ENCODE data around the gene SLA2.
A peak's percentile ranks its signal among the peaks of the same experiment; 100 is the strongest.
"Not testable (repeated sequence)": the region's sequence is repeated elsewhere in the genome, so short reads cannot be mapped to it uniquely, and the experiment has no call there.

The SLA2 gene, protein sequence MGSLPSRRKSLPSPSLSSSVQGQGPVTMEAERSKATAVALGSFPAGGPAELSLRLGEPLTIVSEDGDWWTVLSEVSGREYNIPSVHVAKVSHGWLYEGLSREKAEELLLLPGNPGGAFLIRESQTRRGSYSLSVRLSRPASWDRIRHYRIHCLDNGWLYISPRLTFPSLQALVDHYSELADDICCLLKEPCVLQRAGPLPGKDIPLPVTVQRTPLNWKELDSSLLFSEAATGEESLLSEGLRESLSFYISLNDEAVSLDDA

DNA sequence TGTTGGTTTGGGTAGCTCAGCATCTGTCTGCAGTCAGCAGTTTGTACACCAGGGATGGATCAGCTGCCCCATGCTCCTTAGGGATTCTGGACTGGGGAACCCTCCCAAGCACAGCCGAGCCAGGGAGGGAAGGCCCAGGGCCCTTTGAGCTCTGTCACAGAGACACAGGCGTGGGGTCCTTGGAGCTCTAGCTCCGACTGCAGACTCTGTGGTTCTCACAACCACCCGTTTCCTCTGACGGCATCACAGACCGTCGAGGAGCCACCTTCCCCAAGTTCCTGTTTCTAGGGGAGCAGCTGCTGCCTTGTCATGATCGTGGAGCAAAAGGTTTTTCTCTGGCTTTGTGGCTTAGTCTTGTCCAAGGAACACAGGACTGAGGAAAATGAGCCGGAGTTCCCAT lies at the start of gene SLA2:
SLA2 (minus strand) TSS at position 199 of the 400 bp plus-strand sequence. CDS start 4,861 bp downstream, outside the sequence.
- peak; percentile 72 for DNase-seq

DNA sequence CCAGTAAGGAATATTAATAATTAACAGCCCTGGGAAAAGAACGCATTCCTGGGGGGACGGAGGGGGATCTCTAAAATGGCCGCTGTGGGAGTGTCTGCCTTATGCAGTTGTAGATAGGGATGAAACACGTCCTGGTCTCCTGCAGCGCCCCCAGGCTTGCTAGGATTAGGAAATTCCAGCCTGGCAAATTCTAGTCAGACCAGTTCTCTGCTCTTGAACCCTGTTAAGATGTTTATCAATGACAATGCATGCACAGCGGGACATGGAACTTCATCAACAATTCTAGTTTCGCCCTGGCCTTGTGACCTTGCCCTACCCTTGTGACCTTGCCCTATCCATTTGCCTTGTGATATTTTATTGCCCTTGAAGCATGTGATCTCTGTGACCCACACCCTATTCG lies 49.5 kb upstream of the SLA2 start:
- not testable (repeated sequence) for DNase-seq

DNA sequence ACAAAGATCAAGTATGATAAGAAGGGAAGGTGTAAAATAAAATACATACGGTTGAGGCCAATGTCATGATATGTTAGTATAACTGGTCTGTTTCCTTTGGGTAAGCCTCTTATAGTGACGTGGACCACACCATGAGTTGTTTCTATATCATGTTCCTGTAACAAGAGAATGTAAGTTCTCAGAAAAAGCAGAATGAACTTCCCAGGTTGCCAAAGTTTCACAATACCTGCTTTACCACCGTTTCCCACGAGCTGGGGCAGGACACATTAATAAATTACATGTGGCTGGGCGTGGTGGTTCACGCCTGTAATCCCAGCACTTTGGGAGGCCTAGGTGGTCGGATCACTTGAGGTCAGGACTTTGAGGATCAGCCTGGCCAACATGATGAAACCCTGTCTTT lies 42.6 kb upstream of the SLA2 start:
- no peak for DNase-seq

DNA sequence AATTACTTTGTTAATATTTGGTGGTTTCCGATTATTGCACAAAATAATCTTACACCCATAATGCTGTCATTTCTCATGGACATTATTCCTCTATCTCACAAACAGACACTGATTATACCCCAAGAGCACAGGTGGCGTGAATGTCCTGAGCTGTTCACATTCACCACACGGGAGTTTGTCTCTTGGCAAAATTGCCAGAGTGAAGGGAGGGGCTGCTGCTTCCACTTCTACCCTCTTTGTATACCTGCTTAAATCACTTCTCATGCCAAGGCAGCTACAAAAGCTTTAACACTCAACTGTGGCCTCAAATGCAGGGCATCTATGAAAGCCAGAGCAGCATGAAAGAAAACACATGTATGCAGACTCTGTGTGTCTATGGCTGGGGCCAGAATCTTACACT lies 41.9 kb upstream of the SLA2 start:
- DNase-seq, result no peak

DNA sequence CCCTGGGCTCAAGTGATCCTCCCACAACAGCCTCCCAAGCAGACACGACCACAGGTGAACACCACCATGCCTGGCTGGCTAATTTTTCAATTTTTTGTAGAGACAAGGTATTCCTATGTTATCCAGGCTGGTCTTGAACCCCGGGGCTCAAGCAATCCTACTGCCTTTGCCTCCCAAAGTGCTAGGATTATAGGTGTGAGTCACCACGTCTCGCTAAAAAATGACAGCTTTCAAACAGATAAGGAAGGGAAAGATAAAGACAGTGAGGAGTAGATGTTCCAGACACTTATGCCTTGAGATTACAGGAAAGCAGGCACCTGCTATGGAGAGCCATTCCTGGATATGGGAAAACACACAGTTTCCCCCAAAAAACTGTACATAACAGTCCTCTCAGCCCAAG lies 40.9 kb upstream of the SLA2 start:
- no peak for DNase-seq

DNA sequence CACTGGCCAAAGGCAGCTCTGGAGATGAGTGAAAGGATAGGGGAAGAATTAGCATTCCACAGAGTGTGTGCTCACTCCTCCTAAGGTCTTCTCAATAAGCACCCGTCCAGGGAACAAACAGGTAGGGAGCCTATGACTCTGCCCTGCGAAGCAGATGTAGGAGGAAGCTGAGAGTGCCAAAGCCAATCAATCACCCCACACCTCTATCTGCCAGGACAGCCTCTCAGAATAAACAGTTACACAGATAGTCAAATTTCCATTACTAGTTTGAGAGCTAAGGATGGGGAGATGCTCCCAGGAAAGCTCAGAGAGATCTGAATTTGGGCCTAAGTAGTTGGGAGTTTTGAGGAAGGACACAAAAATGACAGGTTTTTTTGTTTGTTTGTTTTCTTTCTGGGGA lies 40.5 kb upstream of the SLA2 start:
- no peak for DNase-seq

DNA sequence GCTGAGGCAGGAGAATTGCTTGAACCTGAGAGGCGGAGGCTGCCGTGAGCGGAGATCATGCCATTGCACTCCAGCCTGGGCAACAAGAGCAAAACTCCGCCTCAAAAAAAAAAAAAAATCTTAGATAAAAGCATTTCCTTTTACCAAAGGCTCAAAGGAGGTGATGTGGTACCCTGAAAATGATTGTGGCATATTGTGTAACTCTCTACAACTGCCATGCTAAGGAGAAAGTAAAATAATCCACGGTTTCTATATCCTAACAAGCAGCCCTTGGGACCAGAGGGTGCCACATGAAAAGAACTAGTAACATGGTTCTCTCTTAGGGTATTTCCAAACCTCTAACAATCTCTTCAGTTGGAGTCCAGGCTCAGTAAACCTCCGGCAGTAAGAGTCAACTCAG lies 38.8 kb upstream of the SLA2 start:
- no peak for DNase-seq

DNA sequence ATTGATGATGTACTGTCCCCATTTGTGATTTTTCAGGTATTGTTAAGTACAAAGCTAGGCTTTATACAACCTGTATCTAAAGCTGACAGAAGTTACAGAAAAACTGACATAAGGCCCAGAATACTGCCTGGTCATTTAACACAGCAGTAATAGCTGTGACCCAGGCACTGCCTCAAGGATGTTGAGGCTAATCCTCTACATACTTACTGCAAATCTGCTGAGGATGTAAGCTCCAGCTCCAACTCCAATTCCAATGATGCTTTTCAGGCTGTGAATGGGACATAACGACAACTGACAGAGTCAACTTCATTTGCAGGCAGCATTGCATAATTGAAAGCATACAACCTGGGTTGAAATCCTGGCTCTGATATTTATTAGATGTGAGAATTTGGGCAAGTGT lies 36.3 kb upstream of the SLA2 start:
- DNase-seq, result no peak

DNA sequence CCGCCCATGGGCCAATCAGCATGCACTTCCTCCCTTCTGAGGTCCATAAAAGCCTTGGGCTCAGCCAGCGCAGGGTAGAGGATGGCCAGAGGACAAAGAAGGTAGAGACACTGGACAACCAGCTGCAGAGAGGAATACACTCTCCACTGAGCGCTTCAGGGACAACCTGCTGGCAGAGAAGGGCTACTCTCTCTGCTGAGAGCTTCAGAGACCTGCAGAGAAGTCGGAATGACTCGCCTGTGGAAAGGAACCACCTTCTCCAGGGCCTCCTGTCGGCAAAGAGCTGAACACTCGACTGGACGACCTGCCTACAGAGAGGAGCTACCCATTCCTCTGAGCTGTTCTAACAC lies 31.4 kb upstream of the SLA2 start:
- no peak for DNase-seq

DNA sequence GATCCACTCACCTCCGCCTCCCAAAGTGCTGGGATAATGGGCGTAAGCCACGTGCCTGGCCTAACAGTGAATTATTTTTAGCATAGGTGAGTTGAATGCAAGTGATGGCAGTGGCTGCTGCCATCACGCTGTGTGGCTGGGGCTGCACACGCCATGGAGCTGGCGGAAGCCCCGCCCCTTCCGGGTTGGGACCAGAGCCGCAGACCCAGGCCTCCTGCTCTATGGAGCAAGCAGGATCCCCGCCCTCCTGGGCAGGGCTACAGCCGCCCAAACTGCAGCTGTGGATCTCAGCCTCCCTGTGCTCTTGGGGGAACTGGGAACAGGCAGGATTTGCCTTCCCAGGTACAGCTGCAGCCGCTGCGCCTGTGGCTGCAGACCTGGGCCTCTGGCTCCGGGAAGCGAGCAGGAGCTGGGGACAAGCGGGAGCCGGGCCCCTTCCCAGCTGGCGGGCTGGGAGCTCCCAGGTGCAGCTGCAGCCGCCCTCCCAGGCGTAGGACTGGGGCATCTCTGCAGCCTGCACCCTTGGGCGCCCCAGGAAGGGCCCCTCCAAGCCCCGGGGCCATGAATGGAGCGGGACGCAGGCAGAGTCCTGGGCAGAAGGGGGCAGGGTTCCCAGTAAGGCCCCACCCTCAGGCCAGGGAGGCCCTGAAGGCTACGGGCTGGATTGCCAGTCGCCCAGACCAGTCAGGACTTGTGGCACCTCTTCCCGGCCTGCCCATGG lies 30.9 kb upstream of the SLA2 start:
- no peak for DNase-seq

DNA sequence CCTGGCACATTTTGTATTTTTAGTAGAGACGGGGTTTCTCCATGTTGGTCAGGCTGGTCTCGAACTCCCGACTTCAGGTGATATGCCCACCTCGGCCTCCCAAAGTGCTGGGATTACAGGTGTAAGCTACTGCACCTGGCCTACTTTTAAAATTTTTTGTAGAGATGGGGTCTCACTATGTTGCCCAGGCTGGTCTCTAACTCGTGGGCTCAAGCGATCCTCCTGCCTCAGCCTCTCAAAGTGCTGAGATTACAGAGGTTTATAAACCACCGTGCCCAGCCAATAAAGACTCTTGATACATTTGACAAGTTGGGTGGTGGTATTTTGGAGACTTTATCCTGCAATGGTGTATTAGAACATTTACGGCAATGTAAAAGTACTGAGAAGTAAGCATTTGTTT lies 29.5 kb upstream of the SLA2 start:
- not testable (repeated sequence) for DNase-seq

DNA sequence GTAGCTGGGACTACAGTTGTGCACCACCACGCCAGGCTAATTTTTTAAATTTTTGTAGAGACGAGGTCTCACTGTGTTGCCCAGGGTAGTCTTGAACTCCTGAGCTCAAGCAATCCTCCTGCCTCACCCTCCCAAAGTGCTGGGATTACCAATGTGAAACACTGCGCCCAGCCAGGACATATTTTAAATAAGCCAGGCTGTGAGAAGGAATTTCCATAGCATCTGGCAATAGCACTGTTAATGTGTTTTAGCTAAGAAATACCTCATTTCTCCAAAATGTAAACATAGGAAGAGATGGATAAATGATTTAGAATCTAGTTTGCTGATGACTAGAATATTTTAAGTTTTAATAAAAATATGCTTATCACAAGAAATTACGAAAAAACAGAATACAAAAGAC lies 27.0 kb upstream of the SLA2 start:
- DNase-seq, result no peak

DNA sequence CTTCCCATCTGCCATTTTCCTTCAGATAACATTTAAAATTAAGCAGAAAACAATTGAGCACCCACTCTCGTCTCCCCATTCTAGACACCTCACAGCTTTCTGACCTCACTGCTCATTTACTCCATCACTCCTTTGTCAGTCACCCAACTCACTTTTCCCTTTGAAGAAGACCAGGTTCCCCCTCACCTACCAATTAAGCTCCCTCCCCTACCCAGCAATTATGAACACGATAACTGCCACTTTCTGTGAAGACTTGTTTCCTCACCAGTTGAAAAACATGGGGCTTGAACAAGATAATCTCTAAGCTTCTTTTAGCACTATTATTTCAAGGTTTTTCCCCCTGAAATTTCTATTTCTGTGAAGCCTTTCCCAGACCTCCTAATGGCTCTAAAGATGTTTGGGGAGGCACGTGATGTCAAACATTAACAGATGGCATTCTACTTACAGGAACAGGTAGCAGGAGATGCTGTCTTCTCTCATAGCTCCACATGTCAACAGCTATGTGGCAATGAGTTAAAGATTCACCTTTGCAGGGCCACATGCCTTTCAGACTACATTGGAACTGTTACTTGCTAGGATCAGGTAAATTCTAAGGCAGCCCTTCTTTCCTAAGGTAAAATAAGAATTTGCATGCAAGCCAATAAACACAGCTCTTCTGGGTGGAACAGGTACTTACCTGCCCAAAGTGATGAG lies 24.8 kb upstream of the SLA2 start:
- DNase-seq, result no peak

DNA sequence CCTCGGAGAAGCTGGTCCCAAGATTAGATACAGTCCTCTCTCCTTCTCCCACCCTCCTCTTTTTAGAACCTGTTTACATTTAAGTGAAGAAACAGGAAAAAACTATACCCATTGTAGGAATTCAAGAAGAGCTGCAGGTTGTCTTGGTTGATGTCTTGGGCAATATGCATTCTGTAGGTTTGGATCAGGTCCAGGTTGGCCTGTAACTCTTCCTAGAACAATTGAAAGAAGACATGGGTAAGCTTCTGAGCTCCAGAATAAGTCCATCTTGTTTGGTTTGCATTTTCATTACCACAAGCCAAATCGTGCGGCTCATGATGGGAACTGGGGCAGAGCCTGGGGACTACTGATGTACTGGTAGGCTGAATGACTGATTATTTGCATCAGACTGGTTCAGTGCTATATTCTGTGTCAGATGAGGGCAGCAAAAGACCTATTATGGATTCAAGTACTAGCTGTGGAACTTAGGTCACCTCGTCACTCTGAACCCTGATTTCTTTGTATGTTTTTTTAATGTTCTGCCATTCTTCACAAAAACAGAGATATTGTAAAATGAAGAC lies 20.3 kb upstream of the SLA2 start:
- peak; percentile 23 for DNase-seq

DNA sequence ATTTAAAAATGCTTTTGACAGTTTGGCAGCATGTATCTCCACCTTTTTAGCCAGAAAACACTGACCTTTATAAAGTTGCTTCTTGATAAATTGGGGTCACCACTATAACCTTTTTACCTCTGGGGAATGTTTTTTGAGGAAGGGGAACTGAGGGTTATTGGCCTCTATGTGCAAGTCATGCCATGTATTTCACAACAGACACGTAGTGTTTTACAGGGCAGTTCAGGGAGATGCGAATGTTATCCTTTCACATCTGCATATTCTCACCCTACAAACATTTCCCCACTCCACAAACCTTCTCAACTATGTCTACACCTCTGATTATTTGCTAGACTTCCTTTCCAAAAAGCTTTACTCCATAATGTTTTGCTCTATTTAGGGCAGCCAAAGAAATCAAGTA lies 17.0 kb upstream of the SLA2 start:
- DNase-seq, result no peak

DNA sequence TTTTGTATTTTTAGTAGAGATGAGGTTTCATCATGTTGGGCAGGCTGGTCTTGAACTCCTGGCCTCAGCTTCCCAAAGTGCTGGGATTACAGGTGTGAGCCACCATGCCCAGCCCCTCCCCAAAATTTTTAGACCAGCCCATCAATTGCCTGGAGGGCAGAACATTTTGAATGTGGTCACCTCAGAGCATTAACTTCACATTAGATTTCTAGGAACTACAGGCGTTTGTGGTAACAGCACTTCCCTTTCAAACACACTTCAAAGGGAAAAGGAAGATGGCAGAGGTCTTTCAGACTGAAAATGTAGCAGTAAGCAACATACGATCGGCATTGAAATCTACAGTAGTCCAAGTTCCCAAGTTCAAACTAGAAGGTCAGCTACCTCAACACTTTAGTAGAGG lies 12.3 kb upstream of the SLA2 start:
- peak; percentile 57 for DNase-seq

DNA sequence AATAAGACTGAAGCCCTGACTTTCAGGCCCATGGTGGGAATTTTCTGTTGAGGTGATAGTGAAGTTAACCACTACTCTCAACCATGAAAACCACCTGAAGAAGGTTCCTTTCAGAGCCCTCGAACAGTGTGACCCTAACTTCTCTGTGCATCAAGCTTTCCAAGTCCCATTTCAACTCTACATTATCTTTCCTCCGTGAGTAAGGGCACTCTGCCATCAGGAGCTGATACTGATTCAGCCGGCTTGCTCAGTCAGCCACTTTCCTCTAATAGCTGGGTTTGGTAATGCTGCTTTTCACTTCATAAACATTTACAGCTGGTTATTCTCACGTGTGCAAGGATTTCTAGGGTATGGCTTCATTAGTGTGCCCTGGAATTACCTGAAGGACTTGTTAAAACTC lies 10.7 kb upstream of the SLA2 start:
- DNase-seq, result no peak

DNA sequence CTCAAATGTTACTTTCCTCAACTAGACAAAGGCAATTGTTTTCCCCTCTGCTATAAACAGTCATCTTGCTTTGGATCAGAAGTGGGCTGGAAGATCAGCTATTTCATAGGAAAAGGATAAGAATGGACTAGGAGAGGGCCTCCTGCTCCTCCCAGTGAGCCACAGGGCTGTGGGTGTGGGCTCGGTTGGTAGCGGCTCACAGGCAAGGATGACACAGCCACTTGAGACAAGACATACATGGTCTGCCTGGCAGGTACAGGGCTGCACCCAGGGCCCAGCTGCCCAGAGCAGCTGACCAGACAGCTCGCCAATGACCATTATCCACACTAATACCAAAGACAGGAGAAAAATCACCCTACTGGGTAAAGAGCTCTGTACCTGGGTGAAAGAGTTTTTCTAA lies 9.0 kb upstream of the SLA2 start:
- no peak for DNase-seq

DNA sequence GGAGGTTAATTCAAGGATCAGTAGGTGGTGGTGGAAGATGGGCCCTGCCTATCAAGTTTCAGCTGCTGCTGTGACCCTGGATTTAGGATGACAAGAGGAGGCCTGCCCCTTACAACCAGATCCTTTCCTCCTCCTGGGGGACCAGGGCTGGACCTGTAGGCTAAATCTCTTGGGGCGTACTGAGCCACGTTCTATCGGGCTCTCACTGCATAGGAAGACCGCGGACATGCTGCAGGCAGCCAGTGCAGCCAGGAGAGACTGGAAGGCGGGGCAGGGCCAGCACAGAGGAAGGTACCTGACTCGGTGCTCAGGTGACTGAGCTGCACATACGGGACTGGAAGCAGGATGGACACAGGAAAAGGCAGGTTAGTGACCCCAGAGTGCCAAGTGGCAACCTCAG lies 8.5 kb upstream of the SLA2 start:
- no peak for DNase-seq

DNA sequence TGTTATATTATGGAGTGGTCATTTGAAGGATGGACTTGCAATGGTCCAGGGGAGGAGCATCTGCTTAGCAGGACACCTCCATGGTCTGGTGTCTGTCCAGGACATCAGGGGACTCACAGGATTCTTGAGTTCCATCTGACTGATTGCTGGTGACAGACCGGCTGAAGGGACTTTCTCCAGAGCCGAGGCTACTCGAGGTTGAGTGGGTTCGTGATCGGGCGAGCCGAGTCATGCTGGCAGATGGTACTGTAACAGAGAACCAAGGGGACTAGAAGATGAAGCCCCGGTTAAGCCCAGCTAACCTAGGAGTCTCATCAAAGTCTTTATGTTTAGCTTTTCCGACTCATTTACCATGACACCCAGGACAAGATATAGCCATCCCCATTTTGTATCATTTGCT lies 7.5 kb upstream of the SLA2 start:
- no peak for DNase-seq

DNA sequence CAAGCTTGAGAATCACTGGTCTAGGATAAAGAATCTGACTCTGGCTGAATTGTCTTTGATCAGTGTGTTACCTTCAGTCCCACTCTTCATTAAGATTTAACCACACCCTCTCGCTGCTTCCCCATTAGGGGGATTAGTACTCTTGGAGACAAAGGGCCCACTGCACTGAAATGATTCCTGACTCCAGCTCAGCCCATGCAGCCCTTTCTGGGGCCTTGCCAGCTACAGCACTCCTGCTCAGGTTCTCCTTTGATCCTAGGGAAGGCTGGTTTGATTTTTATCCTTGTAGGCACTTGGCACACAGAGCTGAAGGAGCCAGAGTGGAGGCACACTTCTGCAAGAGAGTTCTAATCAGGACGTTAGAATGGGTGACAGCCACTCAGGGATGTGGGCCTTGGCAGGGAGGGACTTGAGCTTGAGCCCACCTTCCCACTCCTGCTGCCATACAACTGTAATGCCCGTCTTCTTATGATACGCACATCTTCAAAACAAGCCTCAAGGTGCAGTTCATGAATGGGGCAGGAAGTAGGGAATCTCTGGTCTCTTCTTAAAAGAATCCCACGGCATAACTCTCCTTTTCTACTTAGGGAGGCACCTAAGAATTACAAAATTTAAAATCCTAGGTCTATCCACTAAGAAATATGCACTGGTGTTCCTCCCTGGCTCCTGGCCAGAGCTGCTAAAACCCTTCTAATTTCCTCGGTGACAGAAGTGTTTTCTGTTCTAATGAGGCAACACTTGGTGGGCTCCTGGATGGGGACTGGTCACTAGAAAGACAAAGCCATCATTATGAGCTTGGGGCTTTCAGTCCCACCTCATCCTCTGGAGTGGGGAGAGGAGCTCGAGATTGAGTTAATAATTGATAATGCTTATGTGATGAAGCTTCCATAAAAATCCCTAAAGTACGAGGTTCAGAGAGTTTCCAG lies 1.5 kb upstream of the SLA2 start:
- no peak for DNase-seq

DNA sequence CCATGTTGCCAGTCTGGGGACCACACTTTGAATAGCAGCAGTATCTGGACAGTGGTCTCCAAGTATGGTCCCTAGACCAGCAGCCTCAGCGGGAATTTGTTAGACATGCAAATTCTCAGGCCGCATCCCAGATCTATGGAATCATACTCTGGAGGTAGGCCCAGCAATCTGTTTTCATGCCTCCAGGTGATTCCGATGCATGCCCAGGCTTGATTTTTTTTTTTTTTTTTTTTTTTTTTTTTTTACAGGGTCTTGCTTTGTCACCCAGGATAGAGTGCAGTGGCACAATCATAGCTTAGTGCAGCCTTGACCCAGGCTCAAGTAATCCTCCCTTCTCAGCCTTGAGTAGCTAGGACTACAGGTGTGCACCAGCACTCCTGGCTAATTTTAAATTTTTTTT lies 682 bp upstream of the SLA2 start:
- DNase-seq, result no peak

DNA sequence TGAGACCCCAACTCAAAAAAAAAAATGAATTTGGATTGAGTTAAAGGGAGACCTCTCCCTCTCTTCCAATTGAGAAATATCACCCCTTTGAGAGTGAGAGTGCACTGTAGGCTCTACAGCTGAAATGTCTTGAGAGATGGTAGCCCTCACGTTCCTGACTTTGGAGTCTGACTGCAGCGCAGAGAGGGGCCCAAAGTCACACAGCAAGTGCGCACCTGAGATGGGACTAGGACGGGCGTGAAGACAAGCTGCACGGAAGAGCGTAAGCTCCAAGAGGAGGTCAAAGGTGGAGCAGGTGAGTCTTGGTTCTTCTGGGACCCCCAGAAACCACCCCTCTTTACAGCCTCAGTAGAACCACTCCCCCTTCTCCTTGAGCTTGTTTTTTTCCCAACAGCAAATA lies 643 bp downstream of the SLA2 start:
- DNase-seq, result no peak
